ENCODE data around the gene SHISA9. TPM values are rescaled to one million over a fixed set of nuclear protein-coding genes. Genes with fewer than 3 reads are reported as not detected.
A peak's percentile ranks its signal among the peaks of the same experiment; 100 is the strongest.

SHISA9 gene
- total and polyA plus RNA-seq, 8 donors = 0.12 to 1.3 (median 0.37) TPM; not detected in 1

DNA sequence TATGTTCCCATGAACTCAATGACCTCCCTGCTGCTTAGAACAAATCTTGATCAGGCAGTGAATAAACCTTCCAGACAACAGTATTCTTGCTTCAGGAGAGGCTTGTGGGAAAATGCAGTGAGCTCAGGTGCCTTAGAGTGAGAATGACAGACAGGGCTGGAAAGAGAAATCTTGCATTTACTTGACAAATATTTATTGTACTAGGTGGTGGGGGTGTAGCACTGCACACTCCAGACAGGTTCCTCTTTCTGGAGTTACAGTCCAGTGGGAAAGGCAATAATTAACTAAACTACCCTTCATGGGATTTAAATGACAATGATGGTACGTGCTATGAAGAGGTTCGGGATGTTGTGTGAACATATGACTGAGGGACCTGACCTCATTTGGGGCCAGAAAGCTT lies 182.9 kb downstream of the SHISA9 start:
- DNase-seq (peak in 4 of 6 donors; percentile 23 to 54 (median 48)), FAIRE-seq (no peak), ATAC-seq (peak; percentile 91 to 95 (median 92))
- TF ChIP-seq, protein P1, sequence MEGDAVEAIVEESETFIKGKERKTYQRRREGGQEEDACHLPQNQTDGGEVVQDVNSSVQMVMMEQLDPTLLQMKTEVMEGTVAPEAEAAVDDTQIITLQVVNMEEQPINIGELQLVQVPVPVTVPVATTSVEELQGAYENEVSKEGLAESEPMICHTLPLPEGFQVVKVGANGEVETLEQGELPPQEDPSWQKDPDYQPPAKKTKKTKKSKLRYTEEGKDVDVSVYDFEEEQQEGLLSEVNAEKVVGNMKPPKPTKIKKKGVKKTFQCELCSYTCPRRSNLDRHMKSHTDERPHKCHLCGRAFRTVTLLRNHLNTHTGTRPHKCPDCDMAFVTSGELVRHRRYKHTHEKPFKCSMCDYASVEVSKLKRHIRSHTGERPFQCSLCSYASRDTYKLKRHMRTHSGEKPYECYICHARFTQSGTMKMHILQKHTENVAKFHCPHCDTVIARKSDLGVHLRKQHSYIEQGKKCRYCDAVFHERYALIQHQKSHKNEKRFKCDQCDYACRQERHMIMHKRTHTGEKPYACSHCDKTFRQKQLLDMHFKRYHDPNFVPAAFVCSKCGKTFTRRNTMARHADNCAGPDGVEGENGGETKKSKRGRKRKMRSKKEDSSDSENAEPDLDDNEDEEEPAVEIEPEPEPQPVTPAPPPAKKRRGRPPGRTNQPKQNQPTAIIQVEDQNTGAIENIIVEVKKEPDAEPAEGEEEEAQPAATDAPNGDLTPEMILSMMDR (IDR thresholded peaks at IDR 0.05) = no peak
- H3K4me1 ChIP-seq = peaks cover 18 to 25% (median 21%) of the 10 kb centered on the region in 3 donors
- H3K4me3 ChIP-seq = no peak overlapping the region
- H3K36me3 ChIP-seq = no peaks in the 10 kb centered on the region
- no peaks in the 10 kb centered on the region for H3K27me3 ChIP-seq
- no peaks in the 10 kb centered on the region for H3K9me3 ChIP-seq
- H3K27ac ChIP-seq = peak overlapping the region; percentile 38 to 77 (median 60)
- 12 to 18% methylated on average over 2 of the region's 2 CpGs for WGBS, 2 donors
- intact Hi-C loops (cut with DNase I) = no loop called here

DNA sequence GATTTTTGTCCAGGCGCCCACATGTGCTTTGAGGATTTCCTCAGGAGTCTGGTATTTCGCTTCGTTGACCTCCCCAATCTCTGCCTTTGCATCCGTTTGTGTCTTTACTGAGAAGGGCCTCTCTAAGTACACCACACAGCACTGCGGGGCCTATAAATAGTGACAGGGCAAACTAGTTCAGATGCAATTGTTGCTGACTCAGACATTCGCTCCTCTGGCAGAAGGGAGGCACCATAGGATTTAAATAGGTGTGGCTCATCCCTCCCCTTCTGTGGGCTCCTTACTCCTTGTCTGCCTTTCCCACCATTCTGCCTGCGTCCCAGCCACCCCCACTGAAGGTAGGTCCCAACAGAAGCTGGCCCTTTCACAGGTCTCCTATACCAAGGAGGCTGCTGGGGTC lies 192.3 kb downstream of the SHISA9 start:
- TF ChIP-seq, protein P1 (IDR thresholded peaks at IDR 0.05) = no peak
- no peak overlapping the region for H3K4me3 ChIP-seq
- no peaks in the 10 kb centered on the region for H3K27me3 ChIP-seq
- H3K36me3 ChIP-seq = no peaks in the 10 kb centered on the region
- intact Hi-C loops (cut with DNase I) = no loop called here
- H3K9me3 ChIP-seq = no peaks in the 10 kb centered on the region
- DNase-seq = no peak
- WGBS, 2 donors = 71 to 73% methylated on average over 7 of the region's 7 CpGs
- no peak for FAIRE-seq
- H3K27ac ChIP-seq = no peak overlapping the region
- ATAC-seq = no peak
- no peaks in the 10 kb centered on the region for H3K4me1 ChIP-seq

DNA sequence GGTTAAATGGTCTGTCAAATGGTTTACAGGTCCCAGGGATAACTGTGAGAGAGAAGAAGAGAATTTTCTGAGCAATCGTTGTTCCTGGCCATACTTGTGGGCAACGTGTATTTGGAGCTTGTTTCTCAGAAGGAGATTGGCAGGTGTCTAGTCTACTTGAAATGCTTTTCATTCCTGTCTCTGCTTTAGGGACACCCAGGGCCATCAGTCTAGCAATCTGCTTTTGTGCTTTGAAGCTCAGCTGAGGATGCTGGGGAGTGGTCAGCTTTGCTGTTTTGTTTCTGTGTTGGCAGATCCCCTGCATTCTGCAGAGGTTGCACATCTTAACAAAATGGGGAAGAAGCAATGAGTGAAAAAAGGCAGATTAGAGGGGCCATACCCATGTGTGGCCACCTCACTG lies 193.7 kb downstream of the SHISA9 start:
- Histone ChIP-seq H3K36me3 (no peaks in the 10 kb centered on the region), H3K4me1 (no peaks in the 10 kb centered on the region), H3K27me3 (no peaks in the 10 kb centered on the region), H3K9me3 (no peaks in the 10 kb centered on the region), H3K4me3 (no peak overlapping the region), H3K27ac (no peak overlapping the region)
- FAIRE-seq = no peak
- no peak for DNase-seq
- WGBS, 2 donors = 75 to 88% methylated on average over 2 of the region's 2 CpGs
- ATAC-seq = no peak
- intact Hi-C loops (cut with DNase I) = no loop called here
- TF ChIP-seq, protein P1 (IDR thresholded peaks at IDR 0.05) = no peak

DNA sequence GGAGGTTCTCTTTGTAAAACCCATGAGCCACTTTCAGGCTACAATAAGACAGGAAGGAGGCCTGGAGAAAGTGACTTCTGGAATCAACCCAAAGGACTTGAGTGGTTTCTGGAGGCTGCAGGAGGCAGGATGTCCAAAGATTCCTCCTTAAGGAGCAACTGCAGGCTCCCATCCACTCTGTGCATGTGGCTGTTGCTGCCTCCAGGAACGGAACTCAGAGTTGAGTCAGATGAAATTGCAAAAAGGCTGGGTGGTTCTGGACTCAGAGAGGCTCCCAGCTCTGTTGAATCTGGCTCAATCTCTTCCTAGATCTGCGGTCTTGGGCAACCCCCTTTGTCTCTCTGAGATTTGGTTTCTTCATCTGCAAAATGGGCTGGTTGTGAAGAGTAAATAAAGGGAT lies 197.1 kb downstream of the SHISA9 start:
- H3K4me1 ChIP-seq = no peaks in the 10 kb centered on the region
- H3K27me3 ChIP-seq = no peaks in the 10 kb centered on the region
- ATAC-seq = no peak
- H3K9me3 ChIP-seq = no peaks in the 10 kb centered on the region
- 81 to 89% methylated on average over 2 of the region's 2 CpGs for WGBS, 2 donors
- H3K36me3 ChIP-seq = no peaks in the 10 kb centered on the region
- H3K27ac ChIP-seq = no peak overlapping the region
- FAIRE-seq = no peak
- no peak overlapping the region for H3K4me3 ChIP-seq
- no peak for DNase-seq
- TF ChIP-seq, protein P1 (IDR thresholded peaks at IDR 0.05) = no peak
- intact Hi-C loops (cut with DNase I) = no loop called here

DNA sequence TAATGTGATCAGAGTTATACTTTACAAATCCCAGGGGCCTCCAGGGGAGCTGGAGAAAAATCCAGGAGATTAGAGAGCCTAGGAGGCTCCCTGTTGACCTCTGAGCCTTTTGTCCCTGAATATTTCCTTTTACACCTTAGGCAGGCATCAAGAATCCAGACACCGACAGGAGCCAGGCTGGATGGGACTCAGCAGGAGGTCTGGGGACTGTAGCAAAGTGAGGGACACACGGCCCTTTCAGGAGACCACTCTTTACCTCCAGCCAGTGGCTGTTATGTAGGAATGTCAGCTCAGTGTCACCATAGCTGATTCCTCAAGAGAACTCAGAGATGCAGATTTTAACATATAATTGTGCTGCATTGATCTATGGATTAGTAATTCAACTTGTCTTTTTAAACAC lies 198.4 kb downstream of the SHISA9 start:
- DNase-seq = no peak
- H3K4me3 ChIP-seq = no peak overlapping the region
- no peaks in the 10 kb centered on the region for H3K4me1 ChIP-seq
- intact Hi-C loops (cut with DNase I) = no loop called here
- TF ChIP-seq, protein P1 (IDR thresholded peaks at IDR 0.05) = no peak
- no peak overlapping the region for H3K27ac ChIP-seq
- no peaks in the 10 kb centered on the region for H3K27me3 ChIP-seq
- FAIRE-seq = no peak
- no peak for ATAC-seq
- H3K36me3 ChIP-seq = no peaks in the 10 kb centered on the region
- H3K9me3 ChIP-seq = no peaks in the 10 kb centered on the region
- WGBS, 2 donors = 43 to 53% methylated on average over 2 of the region's 2 CpGs
